ENCODE results near the gene ANO10. TPM values are rescaled to one million over a fixed set of nuclear protein-coding genes. Genes with fewer than 3 reads are reported as not detected.

ANO10 gene
- total RNA-seq, 3 donors from 2014 or later = 3.1 to 4.8 (median 4.7) TPM

DNA sequence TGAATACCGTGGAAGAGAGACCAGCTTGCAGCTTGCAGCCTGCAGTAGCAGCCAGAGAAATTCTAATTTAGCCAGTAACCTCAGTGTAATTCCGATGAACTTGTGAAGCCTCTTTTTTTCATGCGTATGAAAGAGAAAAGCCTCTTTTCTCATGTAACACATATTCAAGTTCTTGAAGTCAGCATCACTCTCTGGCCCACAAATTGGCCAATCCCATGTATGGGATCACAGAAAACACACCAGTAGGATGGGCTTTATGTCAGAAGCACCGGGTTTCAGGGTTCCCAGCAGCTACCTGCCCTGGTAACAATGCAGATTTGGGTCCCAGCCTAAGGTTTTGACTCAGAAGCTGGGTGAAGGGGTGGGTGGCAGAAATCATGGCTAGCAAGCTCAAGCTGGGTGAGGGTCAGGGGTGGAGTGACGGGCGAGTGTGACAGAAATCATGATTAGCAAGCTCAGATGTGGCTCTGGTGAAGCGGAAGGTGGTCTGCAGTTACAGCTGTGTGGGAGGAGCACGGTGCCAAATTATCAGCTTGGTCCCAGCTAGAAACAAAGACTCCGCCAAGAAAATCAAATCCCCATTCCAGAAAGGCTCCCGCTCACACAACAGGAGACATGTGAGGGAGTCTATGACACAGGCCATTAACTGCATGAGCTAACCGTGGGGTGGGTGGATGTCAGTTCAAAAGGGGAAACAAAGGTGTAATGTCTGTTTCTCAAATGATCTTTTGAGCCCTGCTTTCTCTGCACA lies 248.8 kb downstream of the ANO10 start:
- DNase-seq (no peak), ATAC-seq (no peak)
- H3K4me1 Mint-ChIP-seq (ENCODE audit: low read depth) = peaks cover 11% of the 10 kb centered on the region
- H3K27me3 Mint-ChIP-seq (ENCODE audit: low read depth) = no peaks in the 10 kb centered on the region
- no peaks in the 10 kb centered on the region for H3K9me3 Mint-ChIP-seq
- H3K36me3 Mint-ChIP-seq (ENCODE audit: insufficient read depth) = no peaks in the 10 kb centered on the region
- no peak overlapping the region for H3K4me3 Mint-ChIP-seq

DNA sequence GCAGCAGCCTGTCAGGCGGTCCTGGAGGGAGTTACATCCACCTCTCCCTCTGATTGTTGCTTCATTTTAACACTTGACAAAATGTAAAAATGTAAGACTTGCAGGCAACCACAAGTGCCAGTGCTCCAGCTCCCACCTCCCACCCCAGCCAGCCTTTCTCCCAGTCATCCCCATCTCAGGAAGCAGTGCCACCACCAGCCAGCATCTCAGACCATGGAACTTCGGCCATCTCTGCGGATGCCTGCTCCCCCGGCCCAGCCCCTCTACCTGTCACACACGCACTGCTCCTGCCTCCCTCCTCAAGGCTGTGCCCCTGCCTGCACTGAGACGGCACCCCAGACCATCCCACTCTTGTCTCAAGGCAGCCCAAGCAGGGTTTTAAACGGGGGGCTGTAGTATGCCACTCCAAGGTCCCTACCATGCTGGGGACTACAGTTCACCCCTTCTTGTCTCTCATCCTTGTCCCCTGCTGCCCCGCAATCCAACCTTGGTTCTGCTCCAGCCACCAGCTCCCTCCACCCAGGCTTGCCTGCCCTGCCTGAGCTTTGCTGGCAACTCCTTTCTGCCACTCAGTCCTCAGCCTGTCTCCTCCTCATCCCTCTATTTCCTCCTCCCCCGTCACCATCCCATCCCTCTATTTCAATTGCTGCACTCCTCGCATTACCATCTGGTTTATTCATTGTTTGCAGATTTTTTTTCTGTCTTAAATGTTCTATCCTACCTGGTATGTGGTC lies 249.6 kb downstream of the ANO10 start:
- H3K27me3 Mint-ChIP-seq (ENCODE audit: low read depth) = no peaks in the 10 kb centered on the region
- DNase-seq = no peak
- peaks cover 7% of the 10 kb centered on the region for H3K4me1 Mint-ChIP-seq (ENCODE audit: low read depth)

DNA sequence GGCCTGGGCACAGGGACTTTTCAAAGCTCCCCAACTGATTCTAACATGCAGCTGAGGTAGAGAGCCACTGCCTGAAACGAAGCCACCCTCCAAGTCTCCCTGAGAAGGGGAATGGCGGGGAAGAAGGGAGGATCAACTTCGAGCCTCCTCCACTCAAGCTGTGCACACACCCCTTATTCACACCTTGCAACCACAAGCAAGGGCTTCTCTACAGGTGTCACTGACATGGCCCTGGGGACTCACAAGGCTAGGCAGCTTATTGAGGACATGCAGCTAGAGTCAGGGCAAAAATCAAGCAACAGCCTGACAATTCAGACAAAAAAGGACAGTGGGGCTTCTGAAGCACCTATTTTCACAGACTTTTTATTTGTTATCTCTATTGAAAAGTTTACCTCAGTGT lies 250.3 kb downstream of the ANO10 start:
- Mint-ChIP-seq H3K36me3 (ENCODE audit: insufficient read depth) (no peaks in the 10 kb centered on the region), H3K27me3 (ENCODE audit: low read depth) (no peaks in the 10 kb centered on the region), H3K4me3 (no peak overlapping the region), H3K4me1 (ENCODE audit: low read depth) (peaks cover 7% of the 10 kb centered on the region), H3K9me3 (no peaks in the 10 kb centered on the region)
- DNase-seq = no peak
- no peak for ATAC-seq

More for the DNA sequence above, 249.6 kb downstream of the ANO10 start:
- Mint-ChIP-seq H3K9me3 (no peaks in the 10 kb centered on the region), H3K36me3 (ENCODE audit: insufficient read depth) (no peaks in the 10 kb centered on the region), H3K4me3 (no peak overlapping the region)
- ATAC-seq = no peak

DNA sequence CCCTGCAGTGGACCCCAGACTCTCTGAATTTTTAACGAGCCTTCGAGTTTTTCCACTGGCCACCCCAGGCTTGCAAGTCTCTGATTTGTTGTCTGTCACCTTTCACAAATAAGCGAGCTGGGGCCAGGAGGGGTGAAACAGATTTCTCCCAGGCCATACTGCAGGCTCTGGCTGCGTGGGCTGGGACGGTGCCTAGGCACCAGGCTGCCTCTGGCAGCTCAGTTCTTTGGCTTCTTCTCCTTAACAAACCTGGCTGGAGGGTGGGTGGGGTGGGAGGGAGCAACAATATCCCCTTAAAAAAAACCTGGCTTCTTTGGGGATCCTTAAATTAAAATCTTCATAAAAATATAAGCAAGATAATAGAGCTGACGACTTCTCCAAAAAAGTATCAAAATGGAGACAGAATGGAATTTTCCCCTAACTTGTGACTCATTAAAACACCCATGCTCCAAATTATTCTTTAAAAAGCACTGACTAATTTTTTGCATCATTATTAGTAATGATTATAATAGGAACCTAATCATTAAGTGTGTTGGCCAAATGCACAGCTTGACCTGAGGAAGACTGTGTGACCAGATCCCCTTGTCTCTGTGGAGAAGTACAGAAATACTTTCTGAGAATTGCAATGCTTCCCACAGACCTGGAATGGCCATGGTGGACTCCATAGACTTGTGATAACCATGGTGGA lies 251.4 kb downstream of the ANO10 start:
- no peak for ATAC-seq
- Mint-ChIP-seq H3K36me3 (ENCODE audit: insufficient read depth) (no peaks in the 10 kb centered on the region), H3K27me3 (ENCODE audit: low read depth) (no peaks in the 10 kb centered on the region)

DNA sequence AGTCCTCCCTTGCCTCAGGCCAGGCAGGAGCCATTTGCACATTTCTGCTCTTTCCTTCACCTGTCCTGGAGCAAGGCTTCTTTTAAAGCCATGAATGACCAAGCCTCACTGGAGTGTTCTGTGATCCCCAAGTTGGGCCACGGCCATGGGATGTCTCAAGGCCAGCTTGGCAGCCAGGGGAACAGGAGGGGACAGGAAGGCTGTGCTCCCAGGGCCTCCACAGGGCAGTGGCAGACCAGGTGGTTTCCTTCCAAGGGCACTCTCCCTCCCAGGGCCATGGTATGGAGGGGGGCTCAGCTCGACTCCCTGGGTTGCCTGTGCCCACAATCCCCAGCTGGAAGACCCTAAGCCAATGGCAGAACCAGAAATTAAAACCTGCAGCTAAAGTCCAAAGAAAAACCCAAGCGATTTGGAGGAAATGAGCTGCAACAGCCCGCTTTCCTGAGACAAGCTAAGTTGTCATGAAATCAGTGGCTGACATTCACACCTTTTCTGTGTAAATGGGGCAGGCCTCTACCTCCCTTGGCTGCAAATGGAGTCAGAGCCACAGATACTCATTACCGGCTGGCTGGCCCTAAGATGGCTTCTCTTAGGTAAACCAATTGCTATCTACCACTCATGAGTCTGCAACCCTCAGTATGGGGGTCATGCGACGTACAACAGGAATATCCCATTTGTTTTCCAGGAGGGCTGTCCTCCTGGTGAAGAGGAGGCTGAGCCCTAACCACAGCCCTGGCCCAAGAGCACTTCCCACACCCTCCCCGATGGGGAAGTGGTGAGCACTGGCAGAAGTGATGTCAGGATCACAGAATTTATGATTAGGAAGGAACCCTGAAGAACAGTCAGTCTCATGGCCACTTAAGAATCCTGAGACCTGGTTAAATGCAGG lies 252.2 kb downstream of the ANO10 start:
- Mint-ChIP-seq H3K36me3 (ENCODE audit: insufficient read depth) (no peaks in the 10 kb centered on the region), H3K27me3 (ENCODE audit: low read depth) (no peaks in the 10 kb centered on the region), H3K9me3 (no peaks in the 10 kb centered on the region), H3K4me3 (no peak overlapping the region), H3K4me1 (ENCODE audit: low read depth) (peaks cover 7% of the 10 kb centered on the region)
- DNase-seq = no peak
- ATAC-seq = no peak

More for the DNA sequence above, 251.4 kb downstream of the ANO10 start:
- peaks cover 7% of the 10 kb centered on the region for H3K4me1 Mint-ChIP-seq (ENCODE audit: low read depth)
- H3K9me3 Mint-ChIP-seq = no peaks in the 10 kb centered on the region
- no peak overlapping the region for H3K4me3 Mint-ChIP-seq
- no peak for DNase-seq

DNA sequence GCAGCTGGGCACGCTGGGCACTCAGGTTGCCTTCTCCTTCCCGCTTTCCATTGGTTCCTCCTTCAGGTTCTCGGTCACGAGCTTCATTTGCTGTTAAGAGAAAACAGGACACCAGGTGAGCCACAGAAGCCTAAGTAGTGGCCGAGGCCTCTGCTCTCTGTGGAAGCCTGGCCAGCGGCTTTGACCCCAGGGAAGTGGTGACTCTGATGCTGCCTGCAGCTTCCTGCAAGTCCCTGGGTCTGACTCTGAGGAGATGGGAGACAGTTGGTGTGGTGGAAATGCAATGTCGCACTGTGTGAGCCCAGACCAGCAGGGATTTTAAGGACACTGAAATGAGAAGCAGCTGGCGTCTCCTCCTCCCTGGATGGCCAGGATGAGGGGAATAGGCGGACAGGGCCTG lies 254.9 kb downstream of the ANO10 start:
- Mint-ChIP-seq H3K9me3 (no peaks in the 10 kb centered on the region), H3K27me3 (ENCODE audit: low read depth) (no peaks in the 10 kb centered on the region), H3K4me3 (no peak overlapping the region), H3K36me3 (ENCODE audit: insufficient read depth) (no peaks in the 10 kb centered on the region), H3K4me1 (ENCODE audit: low read depth) (peaks cover 3% of the 10 kb centered on the region)
- ATAC-seq = no peak
- DNase-seq = no peak

DNA sequence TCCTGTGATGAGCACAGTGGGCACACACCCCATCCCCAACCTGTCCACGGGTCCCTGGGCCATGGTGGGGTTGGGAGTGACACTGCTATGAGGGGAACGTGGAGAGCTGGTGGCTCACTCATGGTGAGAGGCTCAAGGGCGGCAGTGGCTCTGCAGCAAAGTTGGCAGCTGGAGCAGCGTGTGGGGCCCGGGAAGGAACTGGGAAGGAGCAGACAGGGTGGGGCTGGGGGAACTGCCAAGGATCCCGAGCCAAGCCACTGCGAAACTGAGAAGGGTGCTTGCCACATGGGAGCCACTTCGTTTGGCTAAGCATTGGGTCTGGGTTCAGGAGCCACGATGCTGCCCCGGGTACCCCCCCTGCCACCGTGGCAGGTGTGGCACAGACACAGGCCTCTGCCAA lies 255.3 kb downstream of the ANO10 start:
- Mint-ChIP-seq H3K4me3 (no peak overlapping the region), H3K9me3 (no peaks in the 10 kb centered on the region), H3K36me3 (ENCODE audit: insufficient read depth) (no peaks in the 10 kb centered on the region), H3K27me3 (ENCODE audit: low read depth) (no peaks in the 10 kb centered on the region), H3K4me1 (ENCODE audit: low read depth) (peaks cover 3% of the 10 kb centered on the region)
- no peak for ATAC-seq
- no peak for DNase-seq

DNA sequence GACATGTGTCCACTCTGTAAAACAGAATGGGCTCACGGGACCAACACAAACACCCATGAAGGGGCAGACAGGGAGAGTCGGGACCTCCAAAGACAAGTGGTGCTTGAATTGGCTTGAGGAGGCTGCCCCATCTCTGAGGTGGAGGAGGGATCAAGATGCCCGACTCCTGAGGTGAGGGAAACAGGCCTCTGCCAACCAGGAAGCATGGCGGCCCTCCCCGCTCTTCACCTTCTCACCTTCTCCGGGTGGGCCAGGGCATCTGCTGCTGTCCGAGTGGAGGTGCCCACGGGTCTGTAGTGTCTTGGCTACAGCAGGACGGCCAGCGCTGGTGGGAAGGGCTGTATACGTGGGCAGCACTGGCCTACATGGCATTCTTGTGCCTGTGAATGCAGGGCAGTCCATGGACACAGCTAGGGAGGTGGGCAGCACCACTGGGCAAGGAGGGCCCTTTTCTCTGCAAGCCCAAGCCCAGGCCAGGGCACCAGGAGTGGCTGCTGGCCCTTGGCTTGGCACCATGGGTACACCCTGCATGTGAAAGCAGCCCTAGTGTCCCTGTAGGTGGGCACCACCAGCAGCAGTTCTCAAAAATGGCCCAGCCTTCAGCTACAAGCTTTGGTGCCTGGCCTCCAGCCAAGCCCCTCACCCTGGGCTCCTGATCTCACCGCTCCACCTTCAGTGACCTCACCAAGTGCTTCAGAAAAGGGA lies 256.1 kb downstream of the ANO10 start:
- H3K4me1 Mint-ChIP-seq (ENCODE audit: low read depth) = peaks cover 3% of the 10 kb centered on the region
- H3K4me3 Mint-ChIP-seq = no peak overlapping the region
- H3K9me3 Mint-ChIP-seq = no peaks in the 10 kb centered on the region
- no peak for ATAC-seq
- no peak for DNase-seq
- H3K27me3 Mint-ChIP-seq (ENCODE audit: low read depth) = no peaks in the 10 kb centered on the region
- no peaks in the 10 kb centered on the region for H3K36me3 Mint-ChIP-seq (ENCODE audit: insufficient read depth)

DNA sequence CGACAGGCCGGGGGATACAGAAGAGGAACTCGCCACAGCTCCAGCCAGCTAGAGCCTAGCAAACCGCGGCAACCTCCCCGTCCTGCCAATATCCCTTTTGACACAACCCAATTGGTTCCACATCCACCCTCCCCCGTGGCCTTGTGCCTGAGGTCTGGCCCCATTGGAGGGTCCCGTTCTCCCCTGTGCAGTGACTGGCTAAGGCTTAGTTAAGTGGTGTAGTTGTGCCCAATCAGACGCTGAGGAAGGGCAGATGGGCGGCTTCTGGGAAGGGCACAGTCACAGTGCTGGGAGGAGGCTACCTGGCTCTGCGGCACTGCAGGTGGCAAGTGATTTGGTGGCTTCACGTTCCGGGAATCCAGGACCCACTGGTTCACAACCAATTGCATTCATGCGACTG lies 256.9 kb downstream of the ANO10 start:
- Mint-ChIP-seq H3K27me3 (ENCODE audit: low read depth) (no peaks in the 10 kb centered on the region), H3K4me3 (no peak overlapping the region), H3K36me3 (ENCODE audit: insufficient read depth) (no peaks in the 10 kb centered on the region), H3K4me1 (ENCODE audit: low read depth) (peaks cover 3% of the 10 kb centered on the region), H3K9me3 (no peaks in the 10 kb centered on the region)
- ATAC-seq = no peak
- DNase-seq = no peak

DNA sequence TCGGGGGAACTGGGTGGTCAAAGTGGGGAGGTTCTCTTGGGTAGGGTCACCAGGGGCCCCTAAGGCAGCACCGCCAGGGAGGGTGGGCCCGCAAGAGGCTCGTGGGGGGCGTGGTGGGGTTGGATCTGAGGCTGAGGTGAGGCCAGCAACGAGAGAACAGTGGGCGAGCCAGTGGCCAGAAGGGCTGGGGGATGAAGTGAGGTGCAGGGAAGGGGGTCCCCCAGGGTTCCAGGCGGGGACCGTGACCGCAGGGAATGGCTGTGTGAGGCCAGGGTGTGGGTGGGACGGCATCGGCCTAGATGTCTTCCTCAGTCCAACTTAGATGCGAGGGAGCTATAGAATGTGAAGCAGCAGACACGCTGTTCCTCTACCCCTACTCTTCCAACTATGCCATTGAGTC lies 257.3 kb downstream of the ANO10 start:
- H3K27me3 Mint-ChIP-seq (ENCODE audit: low read depth) = no peaks in the 10 kb centered on the region
- peaks cover 3% of the 10 kb centered on the region for H3K4me1 Mint-ChIP-seq (ENCODE audit: low read depth)
- DNase-seq (no peak), ATAC-seq (no peak)
- no peaks in the 10 kb centered on the region for H3K36me3 Mint-ChIP-seq (ENCODE audit: insufficient read depth)
- H3K9me3 Mint-ChIP-seq = no peaks in the 10 kb centered on the region
- H3K4me3 Mint-ChIP-seq = no peak overlapping the region

DNA sequence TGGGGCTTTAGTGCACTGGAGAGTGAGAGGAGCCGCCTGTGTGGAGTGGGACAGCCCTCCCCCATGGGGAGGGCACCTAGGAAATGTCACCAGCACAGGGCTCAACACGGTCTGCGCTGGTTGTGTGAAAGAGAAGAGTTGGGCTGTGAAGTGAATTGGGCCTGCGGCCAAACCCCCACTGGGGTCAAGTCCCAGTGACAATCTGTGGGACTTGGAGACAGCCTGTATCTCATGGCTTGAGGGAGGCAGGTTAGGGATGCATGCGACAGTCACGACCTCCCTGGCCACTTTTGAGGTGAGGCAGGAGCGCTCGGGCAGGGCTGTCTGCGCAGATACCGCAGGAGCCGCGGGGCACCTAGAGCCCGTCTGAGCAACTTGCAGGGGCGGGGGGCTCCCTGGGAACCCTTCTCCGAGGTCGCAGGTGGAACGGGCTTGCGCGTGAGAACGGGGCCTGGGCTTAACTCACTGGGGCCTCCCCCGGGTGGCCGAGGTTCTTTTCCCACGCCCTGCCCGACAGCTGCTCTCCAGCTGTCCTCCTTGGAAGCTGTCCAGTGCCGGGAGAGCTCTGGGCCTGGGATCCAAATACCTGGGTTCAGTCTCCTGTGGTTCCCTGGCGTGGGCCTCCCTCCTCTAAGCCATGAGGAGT lies 258.1 kb downstream of the ANO10 start:
- H3K9me3 Mint-ChIP-seq = no peaks in the 10 kb centered on the region
- no peak for ATAC-seq
- no peak overlapping the region for H3K4me3 Mint-ChIP-seq
- no peaks in the 10 kb centered on the region for H3K36me3 Mint-ChIP-seq (ENCODE audit: insufficient read depth)
- no peak for DNase-seq
- no peaks in the 10 kb centered on the region for H3K27me3 Mint-ChIP-seq (ENCODE audit: low read depth)
- H3K4me1 Mint-ChIP-seq (ENCODE audit: low read depth) = peaks cover 3% of the 10 kb centered on the region

DNA sequence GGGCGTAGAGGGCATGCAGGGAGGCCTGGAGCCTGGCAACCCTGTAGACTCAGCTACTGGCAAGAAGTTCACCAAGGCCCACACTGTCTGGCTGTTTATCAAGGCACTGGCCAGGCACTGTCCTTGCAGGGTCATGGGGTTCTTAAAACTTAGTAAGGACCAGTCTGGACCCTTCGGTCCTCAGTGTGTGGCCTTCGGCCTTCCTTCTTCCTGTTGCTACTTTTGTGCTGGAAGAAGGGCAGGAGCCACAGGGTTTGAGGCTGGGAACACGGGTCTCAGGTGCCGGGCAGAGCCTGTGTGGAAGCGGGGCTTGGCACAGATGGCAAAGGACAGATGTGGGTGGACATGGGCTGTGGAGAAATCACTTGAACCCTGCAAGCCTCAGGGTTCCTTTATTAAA lies 258.9 kb downstream of the ANO10 start:
- H3K4me1 Mint-ChIP-seq (ENCODE audit: low read depth) = peaks cover under 1% of the 10 kb centered on the region
- no peak for ATAC-seq
- H3K4me3 Mint-ChIP-seq = no peak overlapping the region
- no peaks in the 10 kb centered on the region for H3K27me3 Mint-ChIP-seq (ENCODE audit: low read depth)
- no peak for DNase-seq
- H3K9me3 Mint-ChIP-seq = no peaks in the 10 kb centered on the region
- no peaks in the 10 kb centered on the region for H3K36me3 Mint-ChIP-seq (ENCODE audit: insufficient read depth)

DNA sequence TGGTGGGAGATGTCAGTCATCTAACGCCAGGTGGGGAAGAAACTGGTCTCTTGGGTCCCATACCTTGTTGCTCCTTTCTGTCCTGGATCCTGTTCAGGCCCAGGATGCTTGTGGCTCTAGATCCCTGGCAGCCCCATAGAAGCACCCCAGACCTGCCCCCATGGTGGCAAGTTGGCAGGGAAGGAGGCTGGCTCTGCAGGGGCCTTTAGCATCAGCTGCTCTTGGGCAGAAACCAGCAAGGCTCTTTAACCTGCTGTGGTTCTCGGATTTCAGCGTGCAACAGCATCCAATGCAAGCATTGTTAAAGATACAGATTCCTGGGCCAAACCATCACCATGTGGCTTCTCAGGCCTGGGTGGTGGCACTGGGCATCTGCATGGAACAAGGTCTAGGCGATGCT lies 259.6 kb downstream of the ANO10 start:
- no peak overlapping the region for H3K4me3 Mint-ChIP-seq
- H3K27me3 Mint-ChIP-seq (ENCODE audit: low read depth) = no peaks in the 10 kb centered on the region

More for the DNA sequence above, 259.6 kb downstream of the ANO10 start:
- Mint-ChIP-seq H3K4me1 (ENCODE audit: low read depth) (no peaks in the 10 kb centered on the region), H3K36me3 (ENCODE audit: insufficient read depth) (no peaks in the 10 kb centered on the region), H3K9me3 (peaks cover 6% of the 10 kb centered on the region)
- ATAC-seq = no peak
- no peak for DNase-seq

All from activated T-cell treated with anti-CD3 and anti-CD28 coated beads, Interleukin-2, amount 50 U/mL, for 4 hours (primary cell).